PFSK-1 (cell line): ENCODE measurements around the gene COL13A1.

Experiments
- FOXP2 ChIP-seq: optimal IDR thresholded peaks from 2 replicates; pipeline ENCODE3; 2011; ENCODE audit warnings: borderline replicate concordance, control low read depth, inconsistent platforms; ENCODE audit not compliant: insufficient read depth; ENCODE audit errors: extremely low read length, extremely low read depth
- POLR2AphosphoS5 ChIP-seq: IDR thresholded peaks from 2 replicates; pipeline ENCODE4 v1.6.1; 2012; ENCODE audit warnings: low read depth, mild to moderate bottlenecking, control low read depth, low read length, moderate library complexity
- REST ChIP-seq, 2 experiments: IDR thresholded peaks; 2 replicates each; pipeline versions ENCODE4 v1.6.1 to v1.8.0; 2011 to 2012; ENCODE audit warnings: low read depth in 2 of 2, low read length in 2 of 2, control low read depth in 1 of 2, inconsistent platforms in 1 of 2, mild to moderate bottlenecking in 1 of 2, moderate library complexity in 1 of 2; ENCODE audit not compliant: insufficient read depth in 1 of 2
- SIN3A ChIP-seq: IDR thresholded peaks from 2 replicates; pipeline ENCODE4 v1.6.1; 2012; ENCODE audit warnings: mild to moderate bottlenecking, low read length, moderate library complexity, borderline replicate concordance; ENCODE audit not compliant: insufficient read depth
- TAF1 ChIP-seq: IDR thresholded peaks from 2 replicates; pipeline ENCODE4 v1.6.1; 2012; ENCODE audit warnings: low read length, control low read depth, borderline replicate concordance; ENCODE audit not compliant: insufficient read depth

COL13A1 gene

GRCh38 chr10:69831231-69831855 is 29.6 kb downstream of the COL13A1 start:
- no peak for TF ChIP-seq FOXP2
- TF ChIP-seq POLR2AphosphoS5: no peak
- no peak for TF ChIP-seq TAF1

DNA sequence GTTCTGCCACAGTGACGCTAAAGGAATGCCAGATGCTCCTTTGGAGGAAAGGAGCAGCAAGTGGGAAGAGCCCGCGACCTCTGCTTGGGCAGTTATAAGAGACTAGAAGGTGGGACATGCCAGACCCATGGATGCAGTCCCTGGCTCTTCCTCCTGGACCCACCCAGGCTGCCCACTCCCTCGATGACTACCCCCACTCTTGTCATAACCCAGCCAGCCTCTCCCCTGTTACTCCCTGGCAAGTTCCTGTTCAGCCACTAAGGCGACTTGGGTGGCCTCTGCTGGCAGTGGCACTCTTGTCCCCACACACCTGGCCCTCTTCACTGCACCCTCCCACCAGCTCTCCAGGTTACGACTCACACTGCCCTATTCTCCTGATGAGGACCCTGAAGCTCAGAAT is 33.5 kb downstream of the COL13A1 start:
- TF ChIP-seq REST (IDR thresholded peaks at IDR 0.05; ENCODE audit: insufficient read depth in 1 of 2, low read depth in 2 of 2, low read length in 2 of 2) (no peak), TAF1 (no peak), FOXP2 (no peak), SIN3A (no peak), POLR2AphosphoS5 (no peak)

GRCh38 chr10:69835875-69836730 is 34.4 kb downstream of the COL13A1 start:
- no peak for TF ChIP-seq POLR2AphosphoS5
- TF ChIP-seq TAF1: no peak
- no peak for TF ChIP-seq REST (IDR thresholded peaks at IDR 0.05; ENCODE audit: insufficient read depth in 1 of 2, low read depth in 2 of 2, low read length in 2 of 2)
- TF ChIP-seq FOXP2: no peak
- TF ChIP-seq SIN3A: no peak

- TF ChIP-seq POLR2AphosphoS5: no peak
- no peak for TF ChIP-seq TAF1
- no peak for TF ChIP-seq REST (IDR thresholded peaks at IDR 0.05; ENCODE audit: insufficient read depth in 1 of 2, low read depth in 2 of 2, low read length in 2 of 2)
- TF ChIP-seq FOXP2: no peak
- TF ChIP-seq SIN3A: no peak
These were observed 35.0 kb downstream of the COL13A1 start for GRCh38 chr10:69836731-69837030.

- TF ChIP-seq REST (IDR thresholded peaks at IDR 0.05; ENCODE audit: insufficient read depth in 1 of 2, low read depth in 2 of 2, low read length in 2 of 2) (no peak), TAF1 (no peak)
These were observed 35.6 kb downstream of the COL13A1 start for GRCh38 chr10:69837261-69837660.
